Sigmoid colon (tissue), 3 donors: ENCODE results near the gene HMCN1.

ENCODE experiments used
- CTCF ChIP-seq, 4 experiments: fragments of 450-650 bp in 3 of 4; fragments of 200-600 bp in 1 of 4; IDR thresholded peaks; one replicate each; pipeline ENCODE4 v1.5.1; 2016 to 2019; ENCODE audit warnings: antibody characterized with exemption in 4 of 4, mild to moderate bottlenecking in 3 of 4, moderate library complexity in 2 of 4
- POLR2A ChIP-seq, 2 donors: fragments of 450-650 bp; IDR thresholded peaks; one replicate each; pipeline ENCODE4 v1.6.1; 2016; ENCODE audit warnings: antibody characterized with exemption in 2 of 2, mild to moderate bottlenecking in 2 of 2, moderate library complexity in 2 of 2

- TF ChIP-seq POLR2A (IDR thresholded peaks at IDR 0.05) (no peak), CTCF (IDR thresholded peaks at IDR 0.05) (no peak)
Observed at GRCh38 chr1:185811073-185811709, 77.0 kb downstream of the HMCN1 start.
